T-helper 9 cell (primary cell): ENCODE measurements around the gene CEP20.

Source experiments
- DNase-seq: peaks from one replicate; pipeline ENCODE4 v3.0.0-alpha.2; 2020

Gene CEP20

DNA sequence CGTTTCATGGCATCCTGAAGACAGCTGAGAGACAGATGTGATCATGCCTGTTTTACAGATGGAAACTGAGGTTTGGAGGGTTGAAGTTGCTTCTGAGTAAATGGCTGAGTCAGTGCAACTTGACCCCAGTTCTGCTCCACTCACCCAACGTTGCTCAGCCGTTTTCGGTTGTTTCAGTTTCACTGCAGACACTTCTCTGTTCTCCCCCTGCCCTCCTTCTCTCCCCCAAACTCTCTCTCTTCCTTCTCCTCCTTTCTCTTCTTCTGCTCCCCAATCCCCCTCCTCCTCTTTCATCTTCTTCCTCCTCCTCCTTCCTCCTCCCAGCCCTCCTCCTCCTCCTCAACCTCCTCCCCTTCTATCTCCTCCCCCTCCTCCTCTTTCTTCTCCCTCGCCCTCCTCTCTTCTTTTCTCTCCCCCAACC is 9.4 kb upstream of the CEP20 start:
- DNase-seq = no peak

DNA sequence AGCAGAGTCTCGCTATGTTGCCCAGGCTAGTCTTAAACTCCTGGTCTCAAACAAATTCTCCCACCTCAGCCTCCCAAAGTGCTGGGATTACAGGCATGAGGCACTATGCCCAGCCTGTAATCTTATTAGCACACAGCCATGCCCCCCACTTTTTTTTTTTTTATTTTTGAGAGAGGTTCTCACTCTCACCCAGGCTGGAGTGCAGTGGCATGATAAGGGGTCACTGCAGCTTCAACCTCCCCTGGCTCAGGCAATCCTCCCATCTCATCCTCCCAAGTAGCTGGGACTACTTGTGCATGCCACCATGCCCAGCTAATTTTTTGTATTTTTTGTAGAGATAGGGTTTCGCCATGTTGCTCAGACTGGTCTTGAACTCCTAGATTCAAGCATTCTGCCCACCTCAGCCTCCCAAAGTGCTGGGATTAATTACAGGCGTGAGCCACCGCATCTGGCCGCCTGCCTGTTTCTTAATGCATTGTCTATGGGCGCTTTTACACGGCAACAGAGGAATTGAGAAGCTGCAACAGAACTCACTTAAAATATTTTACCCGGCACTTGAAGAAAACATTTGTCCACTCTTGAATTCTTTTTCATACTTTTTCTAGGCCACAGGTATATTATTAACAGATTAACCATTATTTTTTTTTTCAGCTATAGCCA is 8.8 kb upstream of the CEP20 start:
- DNase-seq = no peak

DNA sequence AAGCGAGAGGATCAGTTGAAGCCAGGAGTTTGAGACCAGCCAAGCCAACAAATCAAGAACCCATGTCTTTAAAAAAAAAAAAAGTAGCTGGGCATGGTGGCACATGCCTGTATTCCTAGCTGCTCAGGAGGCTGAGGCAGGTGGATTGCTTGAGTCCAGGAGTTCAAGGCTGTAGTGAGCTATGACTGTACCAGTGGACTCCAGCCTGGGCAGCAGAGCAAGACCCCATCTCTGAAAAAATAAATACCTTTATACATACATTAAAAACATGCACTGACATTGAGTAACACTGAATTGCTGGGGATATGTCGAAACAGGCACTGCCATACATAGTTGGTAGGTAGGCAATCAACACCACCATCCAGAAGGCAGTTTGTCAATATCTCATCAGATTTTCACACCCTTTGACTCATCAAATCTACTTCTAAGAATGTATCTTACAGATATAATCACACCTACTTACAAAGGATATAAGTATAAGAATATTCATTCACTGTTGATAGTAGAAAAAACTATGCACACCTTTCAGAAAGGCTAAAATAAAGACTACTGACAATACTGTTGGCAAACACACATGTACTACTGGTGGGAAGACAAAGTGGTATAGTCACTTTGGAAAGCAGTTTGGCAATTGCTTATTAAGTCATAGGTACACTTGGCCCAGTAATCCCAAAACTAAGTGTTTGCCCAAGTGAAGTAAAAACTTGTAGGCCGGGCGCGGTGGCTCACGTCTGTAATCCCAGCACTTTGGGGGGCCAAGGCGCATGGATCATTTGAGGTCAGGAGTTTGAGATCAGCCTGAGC is 6.4 kb upstream of the CEP20 start:
- DNase-seq = no peak

DNA sequence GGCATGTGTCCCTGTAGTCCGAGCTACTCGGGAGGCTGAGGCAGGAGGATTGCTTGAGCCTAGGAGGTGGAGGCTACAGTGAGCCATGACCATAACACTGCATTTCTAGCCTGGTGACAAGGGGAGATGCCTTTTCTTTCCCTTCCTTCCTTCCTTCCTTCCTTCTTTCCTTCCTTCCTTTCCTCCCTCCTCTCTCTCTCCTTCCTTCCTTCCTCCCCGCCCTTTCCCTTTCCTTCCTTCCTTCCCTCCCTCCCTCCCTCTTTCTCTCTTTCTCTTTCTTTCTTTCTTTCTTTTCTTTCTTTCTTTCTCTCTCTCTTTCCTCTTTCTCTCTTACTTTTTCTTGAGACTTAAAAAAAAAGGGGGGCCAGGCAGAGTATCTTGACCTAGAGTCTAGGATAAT is 3.1 kb upstream of the CEP20 start:
- DNase-seq = no peak

DNA sequence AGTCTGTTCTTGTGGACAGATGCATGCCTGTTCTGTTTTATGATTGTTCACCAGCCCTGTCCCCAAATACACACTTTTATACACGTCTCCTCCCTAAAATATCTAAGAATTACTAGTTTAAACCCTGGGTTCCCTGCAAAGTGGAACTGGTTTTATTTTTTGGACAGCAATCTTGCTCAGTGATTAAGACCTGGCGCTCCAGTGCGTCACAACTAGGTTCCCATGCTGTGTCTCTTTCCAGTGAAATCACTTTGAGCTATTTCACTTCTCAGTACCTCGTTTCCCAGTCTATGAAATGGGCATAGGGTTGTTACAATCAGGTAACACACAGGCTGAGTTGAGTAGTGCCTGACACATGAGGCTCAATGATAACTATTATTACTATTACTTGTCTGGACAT is 1.1 kb downstream of the CEP20 start:
- no peak for DNase-seq

DNA sequence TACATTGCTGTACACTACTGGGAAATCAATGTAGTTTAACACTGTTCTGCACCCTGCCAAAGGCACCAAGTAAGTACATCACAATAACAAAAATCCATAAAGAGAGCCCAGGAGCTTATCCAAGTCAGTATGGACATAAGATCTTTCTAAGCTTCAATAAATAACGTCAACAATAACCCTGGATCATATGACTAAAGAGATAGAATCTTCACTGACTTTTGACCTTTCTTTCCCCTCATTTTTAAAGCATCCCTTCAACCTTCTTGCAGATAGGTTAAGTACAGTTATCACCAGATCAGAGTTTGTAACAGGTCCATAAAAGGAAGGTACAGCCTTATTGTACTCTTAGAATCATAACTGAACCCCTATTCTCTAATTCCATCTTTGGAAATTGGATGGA is 2.3 kb downstream of the CEP20 start:
- DNase-seq = no peak

DNA sequence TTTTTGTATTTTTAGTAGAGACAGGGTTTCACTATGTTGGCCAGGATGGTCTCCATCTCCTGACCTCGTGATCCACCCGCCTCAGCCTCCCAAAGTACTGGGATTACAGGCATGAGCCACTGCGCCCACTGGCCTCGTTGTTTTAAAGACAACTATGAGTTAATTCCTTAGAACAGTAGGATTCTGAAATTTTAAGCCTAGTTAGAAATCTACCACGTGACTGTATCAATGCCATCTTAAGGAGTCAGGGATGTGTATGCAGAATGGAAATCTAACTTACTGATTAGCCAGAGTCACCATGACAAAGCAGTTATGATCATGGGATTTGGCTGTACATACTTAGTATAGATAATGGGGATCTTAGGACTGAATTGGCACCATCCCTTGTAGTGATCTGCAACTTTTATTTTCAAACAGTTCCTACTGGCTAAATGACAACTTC is 2.8 kb downstream of the CEP20 start:
- no peak for DNase-seq

DNA sequence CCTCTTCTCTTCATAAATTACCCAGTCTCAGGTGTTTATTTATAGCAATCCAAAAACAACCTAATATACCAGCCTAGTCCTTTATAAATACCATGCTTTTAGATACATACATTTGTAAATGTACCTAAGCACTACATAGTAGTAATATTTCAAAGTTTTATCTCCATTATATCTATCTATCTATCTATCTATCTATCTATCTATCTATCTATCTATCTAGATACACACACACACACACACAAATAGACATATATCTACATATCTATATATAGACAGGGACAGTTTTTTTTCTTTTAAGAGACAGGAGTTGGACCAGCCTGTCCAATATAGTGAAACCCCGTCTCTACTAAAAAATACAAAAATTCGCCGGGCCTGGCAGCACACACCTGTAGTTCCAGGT is 5.8 kb downstream of the CEP20 start:
- no peak for DNase-seq

DNA sequence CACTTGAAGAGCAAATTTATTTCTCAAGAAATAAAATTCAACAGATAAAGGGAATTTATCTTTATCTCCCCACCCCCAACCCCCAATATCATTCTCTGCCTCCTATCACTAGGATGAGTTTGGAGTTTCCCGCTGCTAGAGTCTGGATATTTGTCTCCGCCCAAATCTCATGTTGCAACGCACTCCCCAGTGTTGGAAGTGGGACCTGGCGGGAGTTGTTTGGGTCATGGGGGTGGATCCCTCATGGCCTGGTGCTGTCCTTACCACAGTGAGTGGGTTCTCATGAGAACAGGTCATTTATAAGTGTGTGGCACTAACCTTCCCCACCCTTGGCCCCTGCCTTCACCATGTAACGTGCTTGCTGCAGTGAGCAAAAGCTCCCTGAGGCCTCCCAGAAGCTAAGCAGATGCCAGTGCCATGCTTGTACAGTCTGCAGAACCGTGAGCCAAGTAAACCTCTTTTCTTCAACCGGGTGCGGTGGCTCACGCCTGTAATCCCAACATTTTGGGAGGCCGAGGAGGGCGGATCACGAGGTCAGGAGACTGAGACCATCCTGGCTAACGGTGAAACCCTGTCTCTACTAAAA is 6.5 kb downstream of the CEP20 start:
- DNase-seq = no peak

DNA sequence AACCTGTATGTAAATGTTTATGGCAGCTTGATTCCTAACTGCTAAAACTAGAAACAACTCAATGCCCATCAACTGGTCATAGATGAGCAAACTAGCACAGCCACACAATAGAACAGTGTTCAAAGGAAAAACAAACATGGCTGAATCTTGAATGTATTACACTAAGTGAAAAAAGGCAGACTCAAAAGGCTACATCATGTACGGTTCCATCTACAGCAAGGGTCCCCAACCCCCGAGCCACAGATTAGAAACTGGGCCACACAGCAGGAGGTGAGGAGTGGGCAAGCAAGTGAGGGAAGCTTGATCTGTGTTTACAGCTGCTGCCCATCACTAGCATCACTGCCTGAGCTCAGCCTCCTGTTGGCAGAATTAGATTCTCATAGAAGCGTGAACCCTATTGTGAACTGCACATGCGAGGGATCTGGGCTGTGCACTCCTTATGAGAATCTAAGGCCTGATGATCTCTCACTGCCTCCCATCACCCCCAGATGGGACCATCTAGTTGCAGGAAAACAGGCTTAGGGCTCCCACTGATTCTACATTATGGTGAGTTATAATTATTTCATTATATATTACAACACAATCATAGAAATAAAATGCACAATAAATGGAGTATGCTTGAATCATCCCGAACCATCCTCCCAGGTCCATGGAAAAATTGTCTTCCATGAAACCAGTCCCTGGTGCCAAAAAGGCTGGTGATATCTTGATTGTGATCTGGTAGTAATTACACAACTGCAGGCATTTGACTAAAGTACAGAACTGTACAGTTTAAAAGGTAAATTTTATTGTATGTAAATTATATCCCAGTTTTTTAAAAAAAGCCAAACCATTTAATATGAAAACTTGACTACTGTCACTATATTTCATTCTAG is 7.7 kb downstream of the CEP20 start:
- no peak for DNase-seq

DNA sequence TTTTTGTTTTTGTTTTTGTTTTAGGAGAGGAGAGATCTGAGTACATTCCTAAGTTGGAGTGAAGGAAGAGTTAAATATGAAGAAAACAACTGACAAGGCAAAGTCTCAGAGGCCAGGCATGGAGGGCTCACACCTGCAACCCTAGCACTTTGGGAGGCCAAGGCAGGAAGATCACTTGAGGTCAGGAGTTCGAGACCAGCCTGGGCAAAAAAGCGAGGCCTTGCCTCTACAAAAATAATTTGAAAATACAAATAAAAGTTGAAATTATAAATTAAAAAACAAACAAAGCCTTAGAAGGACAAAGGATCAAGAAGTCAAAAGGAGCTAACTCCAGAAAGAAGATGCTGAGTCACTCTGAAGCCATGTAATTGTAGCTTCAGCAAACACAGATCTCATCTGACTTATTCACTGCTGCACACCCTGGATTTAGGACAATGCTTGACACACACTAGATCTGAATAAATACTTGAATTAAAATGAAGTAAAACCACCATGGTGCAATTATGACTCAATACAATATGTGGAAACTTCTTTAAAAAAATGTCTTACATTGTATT is 9.1 kb downstream of the CEP20 start:
- no peak for DNase-seq

DNA sequence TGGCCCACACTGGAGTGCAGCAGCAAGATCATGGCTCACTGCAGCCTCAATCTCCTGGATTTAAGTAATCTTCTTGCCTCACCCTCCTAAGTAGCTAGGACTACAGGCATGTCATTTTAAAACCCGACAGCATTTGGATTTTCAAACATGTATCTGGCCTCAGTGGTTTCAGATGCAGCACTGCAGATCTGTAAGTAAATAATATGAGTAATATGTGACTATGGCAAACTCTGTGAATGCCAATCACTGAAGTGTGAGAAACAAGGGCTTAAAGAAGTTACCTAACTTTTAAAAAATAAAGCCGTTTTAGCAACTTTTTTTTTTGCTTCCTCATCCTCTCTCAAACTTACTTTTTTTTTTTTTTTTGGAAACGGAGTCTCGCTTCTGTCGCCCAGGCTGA is 11.9 kb downstream of the CEP20 start:
- no peak for DNase-seq

DNA sequence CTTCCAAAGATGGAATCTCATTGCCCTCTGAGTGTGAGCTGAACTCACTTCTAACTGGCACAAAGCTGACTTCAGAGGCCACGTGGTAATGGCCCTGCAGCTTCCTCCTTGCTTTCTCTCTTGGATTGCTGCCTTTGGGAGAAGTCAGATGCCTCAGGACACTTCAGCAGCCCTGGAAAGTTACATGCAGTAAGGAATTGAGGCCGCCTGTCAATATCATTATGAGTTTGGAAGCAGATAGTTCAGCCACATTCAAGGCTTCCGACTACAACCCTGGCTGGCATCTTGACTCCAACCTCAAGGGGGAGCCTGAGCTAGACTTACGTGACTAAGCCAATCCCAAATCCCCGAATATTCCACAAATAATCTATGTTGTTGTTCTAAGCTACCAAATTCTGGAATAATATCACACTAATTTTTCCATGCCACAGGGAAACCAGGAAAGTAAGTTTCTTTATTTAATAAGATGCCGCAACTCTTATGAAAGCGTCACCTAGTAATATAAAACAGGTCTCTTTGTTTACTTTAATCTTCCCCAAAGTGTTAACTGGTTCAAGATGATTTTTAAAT is 13.6 kb downstream of the CEP20 start:
- DNase-seq = no peak

DNA sequence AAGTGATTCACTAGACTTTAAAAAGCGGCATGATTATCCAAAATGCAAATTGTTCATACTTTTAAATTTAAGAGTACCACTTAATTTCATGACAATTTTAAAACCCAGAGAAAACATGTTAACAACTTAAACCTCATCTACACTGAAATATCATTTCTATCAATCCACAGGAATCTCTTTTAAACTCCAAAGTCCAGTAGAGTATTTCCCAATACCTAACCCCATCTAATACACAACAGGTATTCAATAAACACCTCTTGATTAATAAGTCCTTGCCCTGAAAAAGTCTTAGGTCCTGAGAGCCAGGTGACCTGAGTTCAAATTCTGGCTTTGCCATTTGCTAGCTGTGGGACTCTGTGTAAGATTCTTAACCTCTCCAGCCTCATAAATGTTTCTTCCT is 14.7 kb downstream of the CEP20 start:
- no peak for DNase-seq

DNA sequence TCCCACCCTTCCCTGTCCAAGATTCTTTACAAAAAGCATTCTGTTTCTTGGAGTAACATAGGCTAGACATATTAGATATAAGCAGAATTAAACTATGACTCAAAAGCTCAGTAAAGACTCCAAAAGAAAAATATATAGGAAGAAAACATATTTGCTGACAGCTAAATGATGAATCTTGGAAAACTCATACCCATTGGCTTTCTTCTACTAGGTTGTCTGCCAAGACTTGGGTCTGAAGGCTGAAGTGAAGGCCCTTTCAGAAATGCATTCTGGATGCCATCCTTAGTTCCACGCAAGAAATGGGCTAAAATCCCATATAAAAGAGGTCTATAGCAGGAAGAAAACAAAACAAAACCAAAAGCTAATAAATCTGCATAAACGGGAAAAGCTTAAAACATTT is 15.1 kb downstream of the CEP20 start:
- DNase-seq = no peak

DNA sequence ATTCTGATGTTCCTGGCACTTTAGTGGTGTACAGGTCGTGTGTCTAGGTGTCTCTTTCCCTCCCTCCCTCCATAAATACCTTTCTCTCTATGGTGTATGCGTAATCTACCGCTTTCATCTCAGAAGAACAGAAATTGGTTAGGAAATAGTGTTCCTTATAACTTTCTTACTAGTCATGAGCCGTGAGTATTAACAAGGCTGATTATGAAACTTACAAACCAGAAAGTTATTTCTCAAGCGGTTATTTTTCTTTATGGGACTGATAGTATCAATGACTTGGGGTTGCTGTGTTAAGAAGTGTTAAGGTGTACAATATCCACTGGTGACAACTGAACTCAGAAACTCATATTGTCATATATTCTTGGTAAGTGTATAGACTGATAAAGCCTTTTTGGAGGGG is 18.4 kb downstream of the CEP20 start:
- no peak for DNase-seq

DNA sequence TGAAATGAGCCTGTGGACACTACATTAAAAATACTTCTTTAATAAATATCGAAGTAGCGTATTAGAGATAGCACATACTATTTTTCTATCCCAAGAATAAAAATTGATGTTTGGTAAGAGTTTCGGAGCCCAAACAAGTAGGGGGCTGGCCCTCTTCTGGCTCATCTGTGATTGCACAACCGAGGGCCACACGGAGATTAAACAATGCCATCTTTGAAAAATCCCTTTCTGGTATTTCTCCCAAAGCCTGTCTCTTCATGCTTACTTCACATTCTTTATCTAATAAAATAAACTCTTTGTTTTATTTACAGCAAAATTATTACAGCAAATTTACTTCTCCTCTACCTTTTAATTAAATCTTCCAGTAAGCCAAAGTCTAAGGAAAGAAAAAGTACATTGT is 22.0 kb downstream of the CEP20 start:
- no peak for DNase-seq

DNA sequence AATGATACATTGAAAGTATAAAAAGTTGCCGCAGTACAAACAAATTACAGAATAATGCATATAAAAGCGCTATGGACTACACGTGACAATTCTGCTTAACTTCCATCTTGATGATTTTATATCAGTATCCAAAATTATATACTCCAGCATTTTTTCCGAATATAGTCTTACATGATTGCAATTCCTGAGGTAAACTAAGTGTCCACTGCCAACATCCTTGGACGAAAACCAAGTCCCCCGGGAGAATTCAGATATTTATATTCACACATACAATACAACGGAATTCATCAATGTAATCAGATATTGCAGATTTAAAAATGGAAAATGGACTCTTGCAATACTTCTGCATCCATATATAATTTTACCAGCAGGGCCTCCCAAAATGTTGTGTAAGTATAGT is 22.7 kb downstream of the CEP20 start:
- DNase-seq = no peak

DNA sequence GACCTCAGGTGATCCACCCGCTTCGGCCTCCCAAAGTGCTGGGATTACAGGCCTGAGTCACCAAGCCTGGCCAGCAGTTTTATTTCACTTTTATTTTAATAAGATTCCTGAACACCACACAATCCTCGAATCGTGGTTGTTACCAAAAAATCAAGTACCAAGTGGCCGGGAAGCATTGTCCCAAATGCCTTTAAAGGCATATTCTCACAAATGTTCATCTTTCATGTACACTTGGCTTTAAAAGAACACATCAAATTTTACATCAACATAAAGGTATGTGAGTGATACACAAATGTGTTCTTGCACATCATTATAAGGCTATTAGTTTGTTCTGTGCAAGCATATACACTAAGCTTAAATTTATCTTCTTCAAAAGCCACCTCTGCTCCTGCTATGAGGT is 23.5 kb downstream of the CEP20 start:
- no peak for DNase-seq

DNA sequence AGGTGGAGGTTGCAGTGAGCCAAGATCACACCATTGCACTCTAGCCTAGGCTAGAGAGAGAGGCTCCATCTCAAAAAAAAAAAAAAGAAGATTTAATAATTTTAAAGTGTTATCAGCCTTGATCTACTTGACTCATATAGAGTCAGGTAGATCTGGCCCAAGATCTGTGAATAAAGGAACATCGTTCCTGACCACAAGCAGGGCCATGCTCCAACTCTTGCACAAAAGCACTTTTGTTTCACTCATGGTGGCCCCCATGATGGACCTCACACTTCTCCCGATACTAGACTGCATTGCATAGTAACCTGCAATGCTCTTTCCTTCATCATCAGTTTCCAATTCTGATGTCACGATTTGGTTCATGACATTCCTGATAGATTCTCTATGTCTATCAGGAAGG is 26.4 kb downstream of the CEP20 start:
- DNase-seq = no peak

DNA sequence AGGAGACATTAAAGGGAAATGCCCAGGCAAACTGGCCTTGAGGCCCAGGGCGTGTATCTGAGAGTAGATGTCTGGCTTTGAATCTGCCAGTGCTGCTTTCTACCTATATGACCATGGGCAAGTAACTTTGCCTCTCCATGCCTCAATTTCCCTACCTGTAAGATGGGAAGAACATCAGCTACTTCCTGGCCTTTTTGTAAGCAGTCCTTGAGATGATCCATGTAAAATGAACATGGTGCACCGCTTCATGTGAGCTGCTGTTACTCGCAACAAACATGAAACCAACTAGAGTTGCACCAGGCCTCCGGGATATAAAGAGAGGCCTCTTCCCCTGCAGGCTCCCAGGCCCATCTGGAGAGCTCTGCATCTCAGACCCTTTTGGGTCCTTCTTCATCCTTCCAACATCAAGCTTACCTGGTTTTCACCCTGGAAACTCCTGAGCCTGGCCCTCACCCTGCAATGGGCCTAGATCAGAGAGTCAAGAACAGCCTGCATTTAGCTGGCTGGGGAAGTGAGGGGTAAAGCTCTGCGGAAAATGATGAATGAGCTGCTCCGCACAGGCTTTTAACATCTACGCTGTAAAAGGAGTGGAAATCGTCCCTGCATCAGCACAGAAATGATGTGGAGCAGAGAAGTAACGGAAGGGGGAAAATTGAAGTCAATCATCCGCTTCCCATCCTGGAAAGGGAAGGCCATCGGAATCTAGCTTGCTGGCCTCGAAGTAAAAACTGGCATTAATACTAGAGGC is 29.3 kb downstream of the CEP20 start:
- DNase-seq = no peak
